G401 (cell line): Measurements from ENCODE around the gene ZSCAN2. TPM values are rescaled to one million over a fixed set of nuclear protein-coding genes. Genes with fewer than 3 reads are reported as not detected.

Source experiments
- DNase-seq: peaks from one replicate; pipeline ENCODE4 v3.0.0-alpha.2; 2015; ENCODE audit warnings: low spot score
- in situ Hi-C: cut with HindIII; loops from 2 replicates; pipeline ENCODE4 v1.10.0; 2016; ENCODE audit warnings: low sequenced_read_pairs, mixed read lengths
- total RNA-seq: library from RNA; depleted of rRNA; stranded (reverse); fragments of >200 nt; shearing (Covaris generic); gene quantifications from 2 replicates; pipeline ENCODE4 v1.2.3, GENCODE V29; 2014

The ZSCAN2 gene
- total RNA-seq, 1 experiment from 2014 or later, result 17.6 TPM

DNA sequence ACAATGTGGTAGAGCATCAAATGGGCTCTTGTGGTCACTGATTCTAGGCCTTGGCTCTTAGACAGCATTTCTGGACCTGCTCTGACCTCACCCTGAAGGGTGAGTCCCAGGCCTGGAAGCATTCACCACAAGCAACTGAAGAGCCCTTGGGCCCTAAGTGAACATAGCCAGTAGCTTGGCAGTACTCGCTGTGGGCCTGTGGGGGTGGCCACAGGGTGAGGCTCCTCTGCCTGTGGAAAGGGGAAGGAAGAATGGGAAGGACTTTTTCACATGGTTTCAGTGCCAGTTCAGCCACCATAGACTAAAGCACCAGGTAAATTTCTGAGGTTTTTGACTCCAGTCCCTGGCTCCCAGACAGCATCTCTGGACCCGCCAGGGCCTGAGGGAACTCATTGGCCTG is 5.1 kb upstream of the ZSCAN2 start:
- in situ Hi-C loops, result no loop called here
- DNase-seq, result no peak

DNA sequence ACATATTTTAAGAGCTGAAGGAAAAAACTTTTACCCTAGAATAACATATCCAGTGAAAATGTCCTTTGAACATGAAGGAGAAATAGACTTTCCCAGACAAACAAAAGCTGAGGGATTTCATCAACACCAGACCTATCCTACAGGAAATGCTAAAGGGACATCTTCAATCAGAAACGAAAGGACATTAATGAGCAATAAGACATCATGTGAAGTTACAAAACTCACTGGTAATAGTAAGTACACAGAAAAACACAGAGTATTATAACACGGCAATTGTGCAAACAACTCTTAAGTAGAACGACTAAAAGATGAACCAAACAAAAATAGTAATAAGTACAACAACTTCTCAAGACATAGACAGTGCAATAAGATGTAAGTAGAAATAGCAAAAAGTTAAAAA is 3.5 kb upstream of the ZSCAN2 start:
- in situ Hi-C loops, result no loop called here
- DNase-seq, result no peak

DNA sequence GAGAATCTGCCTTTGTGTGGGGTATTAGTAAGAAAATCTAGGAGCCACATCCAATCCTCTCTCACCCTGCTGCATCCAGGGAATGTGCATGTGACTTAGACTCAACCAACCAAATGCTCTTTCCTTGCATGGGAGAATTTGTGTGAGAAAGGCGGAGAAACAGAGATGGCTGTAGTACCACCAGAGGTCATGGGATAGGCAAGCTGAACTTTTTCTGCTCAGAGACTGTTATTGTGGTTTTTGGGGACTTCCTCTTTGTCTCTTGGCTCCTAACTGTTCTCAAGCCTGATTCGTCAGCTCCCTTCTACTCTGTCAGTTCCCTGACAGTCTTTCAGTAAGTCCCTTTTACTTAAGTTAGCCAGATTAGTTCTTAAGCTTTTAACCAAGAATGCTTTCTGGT is 2.6 kb upstream of the ZSCAN2 start:
- in situ Hi-C loops, result no loop called here
- DNase-seq, result no peak

DNA sequence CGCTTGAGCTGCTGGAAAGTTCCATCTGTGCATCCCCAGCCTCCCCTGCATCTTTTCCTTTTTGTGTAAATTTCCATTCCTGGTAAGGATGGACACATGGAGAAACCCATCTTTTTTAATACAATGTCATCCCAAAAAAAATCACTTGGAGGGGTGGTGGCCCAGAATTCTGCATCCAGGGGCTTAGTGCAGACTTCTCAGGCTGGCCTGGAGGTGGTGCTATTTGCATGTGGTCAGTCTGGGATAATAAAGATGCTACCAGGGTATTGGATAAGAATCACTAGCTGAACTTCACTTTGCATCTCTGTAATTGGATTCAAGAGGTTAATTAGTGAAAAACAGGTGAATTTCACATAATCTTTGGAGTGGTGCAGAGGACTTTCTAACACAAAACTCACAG is 1.8 kb upstream of the ZSCAN2 start:
- peak; percentile 41 for DNase-seq
- in situ Hi-C loops, result no loop called here

DNA sequence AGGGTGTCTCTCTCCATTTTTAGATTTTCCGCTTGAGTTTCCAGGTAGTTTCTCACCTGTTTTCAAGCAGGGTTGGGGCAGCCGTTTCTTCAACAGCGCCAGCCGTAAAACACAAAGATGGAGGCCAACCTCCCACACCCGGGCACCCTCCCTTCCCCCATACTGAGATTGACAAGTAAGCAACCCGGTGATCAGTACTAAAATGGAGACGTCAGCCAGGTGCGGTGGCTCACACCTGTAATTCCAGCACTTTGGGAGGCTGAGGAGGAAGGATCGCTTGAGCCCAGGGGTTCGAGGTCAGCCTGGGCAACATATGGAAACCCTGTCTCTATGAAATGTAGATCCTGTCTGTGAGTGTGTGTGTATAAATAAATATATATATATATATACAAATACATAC is 903 bp upstream of the ZSCAN2 start:
- in situ Hi-C loops, result no loop called here
- no peak for DNase-seq

DNA sequence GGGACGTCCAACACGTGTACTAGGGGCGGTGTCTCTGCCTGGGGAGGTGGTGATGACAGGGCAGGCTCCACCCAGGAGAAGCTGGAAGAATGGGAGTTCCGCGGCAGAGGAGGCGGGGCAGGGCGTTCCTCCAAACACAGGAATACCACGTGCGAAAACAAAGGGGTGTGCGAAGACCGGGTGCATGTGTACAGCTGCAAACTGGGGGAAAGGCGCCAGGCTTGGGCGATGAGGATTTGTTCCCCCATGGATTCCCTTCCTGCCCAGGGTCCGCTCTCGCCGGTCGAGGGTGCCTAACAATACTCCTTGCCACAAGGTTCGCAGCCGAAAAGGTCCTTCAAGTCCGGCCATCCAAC is 500 bp upstream of the ZSCAN2 start:
- in situ Hi-C loops, result no loop called here
- DNase-seq, result peak; percentile 49

DNA sequence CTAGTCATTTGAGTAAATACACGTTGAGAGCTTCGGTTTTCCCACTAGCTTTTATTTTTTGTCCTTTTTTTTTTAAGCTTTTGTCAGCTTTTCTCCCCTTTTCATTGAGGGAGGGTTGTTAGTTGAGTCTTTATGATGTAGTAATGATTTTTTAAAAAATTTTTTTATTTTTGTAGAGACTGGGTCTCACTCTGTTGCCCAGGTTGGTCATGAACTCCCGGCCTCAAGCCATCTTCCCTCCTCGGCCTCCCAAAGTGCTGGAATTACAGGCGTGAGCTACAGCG is 688 bp downstream of the ZSCAN2 start:
- in situ Hi-C loops, result no loop called here
- no peak for DNase-seq

DNA sequence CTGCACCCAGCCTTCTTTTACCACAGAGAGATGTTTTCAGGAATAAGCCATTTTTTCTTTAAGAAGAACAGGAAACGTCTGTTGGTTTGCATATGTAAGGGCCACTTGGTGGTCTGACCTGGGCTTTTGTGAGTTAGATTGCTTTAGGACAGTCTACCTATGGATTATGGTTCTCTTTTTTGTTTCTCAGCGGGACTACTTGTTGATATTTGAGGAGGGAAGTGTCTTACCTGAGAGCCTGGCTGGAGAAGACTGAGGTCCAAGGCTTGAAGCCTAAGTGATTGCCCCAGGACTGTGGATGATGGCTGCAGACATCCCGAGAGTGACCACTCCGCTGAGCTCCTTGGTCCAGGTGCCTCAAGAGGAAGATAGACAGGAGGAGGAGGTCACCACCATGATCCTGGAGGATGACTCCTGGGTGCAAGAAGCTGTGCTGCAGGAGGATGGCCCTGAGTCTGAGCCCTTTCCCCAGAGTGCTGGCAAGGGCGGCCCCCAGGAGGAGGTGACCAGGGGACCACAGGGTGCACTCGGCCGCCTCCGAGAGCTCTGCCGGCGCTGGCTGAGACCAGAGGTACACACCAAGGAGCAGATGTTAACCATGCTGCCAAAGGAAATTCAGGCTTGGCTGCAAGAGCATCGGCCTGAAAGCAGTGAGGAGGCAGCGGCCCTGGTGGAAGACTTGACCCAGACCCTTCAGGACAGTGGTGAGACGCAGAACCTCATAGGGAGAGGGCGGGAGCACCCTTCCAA is 3.0 kb downstream of the ZSCAN2 start:
- in situ Hi-C loops, result no loop called here
- DNase-seq, result no peak

DNA sequence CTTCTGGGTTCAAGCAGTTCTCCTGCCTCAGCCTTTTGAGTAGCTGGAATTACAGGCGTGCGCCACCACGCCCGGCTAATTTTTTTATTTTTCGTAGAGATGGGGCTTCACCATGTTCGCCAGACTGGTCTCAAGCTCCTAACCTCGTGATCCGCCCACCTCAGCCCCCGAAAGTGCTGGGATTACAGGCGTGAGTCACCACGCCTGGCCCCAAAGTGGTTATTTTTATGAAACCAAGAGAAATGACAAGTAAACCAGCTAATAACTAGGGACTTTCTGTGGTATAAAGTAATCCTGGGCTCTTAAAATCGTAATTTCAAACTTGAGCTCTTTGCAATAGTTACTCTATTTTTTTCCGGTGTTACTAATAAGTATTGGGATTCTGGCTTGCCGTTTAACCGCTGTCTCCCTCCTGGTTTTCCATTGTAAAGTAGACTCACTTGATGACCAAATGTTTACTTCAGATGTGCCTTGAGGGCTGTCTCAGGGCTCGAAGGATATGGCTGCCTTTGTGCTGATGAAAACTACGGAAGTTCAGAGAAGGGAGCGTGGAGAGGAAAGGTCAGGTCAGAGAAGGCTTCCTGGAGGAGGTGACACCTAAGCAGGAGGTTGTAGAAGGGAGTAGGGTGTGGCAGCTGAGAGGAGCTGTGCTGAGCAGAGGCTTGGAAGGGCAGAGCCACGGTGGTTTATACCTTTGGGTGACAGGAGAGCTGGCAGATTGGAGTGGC is 4.2 kb downstream of the ZSCAN2 start:
- in situ Hi-C loops, result no loop called here

DNA sequence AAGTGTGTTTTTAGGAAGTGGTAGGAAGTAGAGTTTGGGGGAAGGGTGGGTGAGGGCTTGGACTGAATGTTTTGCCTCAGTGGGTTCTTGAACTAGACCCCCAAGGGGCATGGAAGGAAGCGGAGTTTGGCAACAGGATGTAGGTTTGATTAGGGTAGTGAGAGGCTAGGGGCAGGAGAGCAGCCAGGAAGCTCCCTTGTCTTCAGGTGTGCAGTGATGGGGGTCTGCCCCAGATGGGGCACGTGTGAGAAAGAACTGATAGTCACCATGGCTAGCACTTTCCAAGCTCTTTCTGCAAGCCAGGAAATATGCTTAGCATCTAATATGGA is 4.7 kb downstream of the ZSCAN2 start:
- in situ Hi-C loops, result no loop called here
- DNase-seq, result no peak

More for the DNA sequence above, 4.2 kb downstream of the ZSCAN2 start:
- no peak for DNase-seq

DNA sequence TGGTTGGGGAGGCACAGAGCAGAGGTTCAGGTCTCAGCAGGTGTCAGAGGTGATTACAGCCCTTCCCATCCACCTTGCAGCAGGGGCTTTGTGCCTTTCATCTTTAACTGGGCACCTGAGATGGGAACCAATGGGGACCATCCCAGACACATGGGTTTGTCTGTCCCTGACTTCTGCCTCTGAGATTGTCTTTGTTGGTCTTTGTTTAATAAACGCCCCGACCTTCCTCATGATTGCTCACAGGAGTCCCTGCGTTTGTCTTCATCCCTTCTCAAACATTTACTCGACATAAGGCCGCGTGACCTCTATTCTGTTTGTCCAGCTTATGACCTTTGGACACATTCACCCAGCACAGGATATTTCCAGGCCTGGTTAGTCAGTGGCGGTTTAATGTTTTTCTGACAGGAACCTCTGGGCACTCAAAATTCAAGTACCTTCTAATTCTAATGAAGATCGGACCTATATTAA is 5.9 kb downstream of the ZSCAN2 start:
- DNase-seq, result no peak
- in situ Hi-C loops, result no loop called here

DNA sequence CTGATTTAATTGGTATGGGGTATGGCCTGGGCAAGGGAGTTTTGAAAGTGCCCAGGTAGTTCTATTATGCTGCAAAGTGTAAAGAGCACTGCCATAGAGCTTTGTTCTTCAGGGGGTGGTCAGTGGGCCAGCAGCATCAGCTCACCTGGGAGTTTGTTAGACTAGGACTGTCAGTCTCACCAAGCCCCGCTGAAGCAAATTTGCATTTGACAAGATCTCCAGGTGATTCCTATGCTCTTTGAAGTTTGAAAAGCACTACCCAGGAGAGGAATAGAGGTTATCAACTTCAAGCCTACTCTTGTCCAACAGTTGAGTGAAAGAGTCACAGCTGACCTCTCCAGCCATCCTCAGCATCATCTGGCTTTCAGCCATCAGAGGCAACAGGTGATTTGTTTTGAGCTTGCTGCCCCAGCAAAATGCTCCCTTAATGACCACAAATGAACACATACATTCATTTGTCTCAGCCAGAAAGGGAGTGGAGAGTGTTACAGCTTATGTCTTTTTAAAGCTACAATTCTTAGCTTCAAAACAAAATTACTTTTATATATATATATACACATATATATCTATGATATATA is 8.0 kb downstream of the ZSCAN2 start:
- in situ Hi-C loops, result no loop called here
- no peak for DNase-seq

DNA sequence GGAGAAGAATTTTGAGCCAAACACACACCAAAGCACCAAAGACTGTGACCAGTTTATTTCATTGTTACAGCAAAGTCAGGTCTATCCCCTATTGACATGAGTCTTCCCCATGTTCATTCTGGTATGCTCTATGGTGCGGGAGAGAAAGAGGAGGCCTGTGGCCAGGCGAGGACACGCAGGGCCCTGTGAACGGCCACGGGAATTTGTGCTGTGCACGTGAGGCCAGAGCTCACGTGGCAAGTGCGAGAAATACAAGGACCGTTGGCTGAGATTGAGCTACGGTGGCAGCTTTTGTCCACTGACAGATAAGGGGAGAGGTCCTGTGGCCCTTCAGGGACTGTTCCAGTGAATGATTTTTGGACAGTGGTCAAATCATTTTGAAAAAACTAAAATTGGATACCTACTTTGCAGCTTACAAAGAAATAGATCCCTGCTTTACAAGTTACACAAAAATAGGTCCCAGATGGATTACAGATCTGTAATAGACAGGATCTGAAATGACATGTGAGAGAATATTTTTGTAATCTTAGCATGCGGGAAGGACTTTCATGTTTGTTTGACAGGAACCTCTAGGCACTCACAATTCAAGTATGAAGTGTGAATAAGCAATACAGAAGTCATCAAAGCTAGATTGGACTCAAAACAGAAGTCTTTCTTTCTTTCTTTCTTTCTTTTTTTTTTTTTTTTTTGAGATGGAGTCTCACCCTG is 9.2 kb downstream of the ZSCAN2 start:
- DNase-seq, result no peak
- in situ Hi-C loops, result no loop called here

DNA sequence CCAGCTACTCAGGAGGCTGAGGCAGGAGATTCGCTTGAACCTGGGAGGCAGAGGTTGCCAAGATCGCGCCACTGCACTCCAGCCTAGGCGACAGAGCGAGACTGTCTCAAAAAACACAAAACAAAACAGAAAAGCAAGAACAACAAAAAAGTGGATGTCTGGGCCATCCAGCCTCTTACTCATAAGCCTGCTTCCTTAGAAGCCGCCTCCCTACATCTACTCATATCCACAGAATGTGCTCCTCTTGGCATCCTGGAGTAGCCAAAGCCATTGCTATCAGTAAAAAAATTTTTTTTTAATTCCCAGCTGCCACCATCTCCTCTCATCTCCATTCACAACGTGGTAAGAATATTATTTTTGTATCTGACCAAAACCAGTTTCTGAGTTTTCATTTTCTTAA is 10.8 kb downstream of the ZSCAN2 start:
- in situ Hi-C loops, result no loop called here
- DNase-seq, result no peak

DNA sequence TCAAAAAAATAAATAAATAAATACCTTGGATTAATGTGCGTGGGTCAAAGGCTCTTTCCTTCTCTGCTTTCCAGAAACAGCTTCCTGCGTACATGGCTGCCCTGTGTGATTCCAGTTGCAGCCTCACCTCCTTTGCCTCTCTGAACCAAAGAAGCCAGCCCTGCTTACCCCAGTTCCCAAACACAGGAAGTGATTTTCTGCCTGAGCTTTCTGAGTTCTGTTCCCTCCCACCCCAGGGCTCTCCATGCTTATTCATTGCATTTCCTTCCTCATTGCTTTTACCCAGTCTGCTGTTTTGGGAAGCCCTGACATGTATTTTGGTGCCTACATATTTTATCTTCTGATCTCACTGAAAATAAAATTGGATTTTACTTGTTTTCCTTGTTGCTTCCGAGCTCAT is 15.4 kb downstream of the ZSCAN2 start:
- no peak for DNase-seq
- in situ Hi-C loops, result no loop called here

DNA sequence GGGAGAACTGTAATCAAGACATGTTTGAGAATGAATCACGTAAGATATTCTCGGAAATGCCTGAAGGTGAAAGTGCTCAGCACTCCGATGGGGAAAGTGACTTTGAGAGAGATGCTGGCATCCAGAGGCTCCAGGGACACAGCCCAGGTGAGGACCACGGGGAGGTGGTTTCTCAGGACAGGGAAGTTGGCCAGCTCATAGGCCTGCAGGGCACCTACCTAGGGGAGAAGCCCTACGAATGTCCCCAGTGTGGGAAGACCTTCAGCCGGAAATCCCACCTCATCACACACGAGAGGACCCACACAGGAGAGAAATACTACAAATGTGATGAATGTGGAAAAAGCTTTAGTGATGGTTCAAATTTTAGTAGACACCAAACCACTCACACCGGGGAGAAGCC is 19.8 kb downstream of the ZSCAN2 start:
- in situ Hi-C loops, result no loop called here
- DNase-seq, result no peak

DNA sequence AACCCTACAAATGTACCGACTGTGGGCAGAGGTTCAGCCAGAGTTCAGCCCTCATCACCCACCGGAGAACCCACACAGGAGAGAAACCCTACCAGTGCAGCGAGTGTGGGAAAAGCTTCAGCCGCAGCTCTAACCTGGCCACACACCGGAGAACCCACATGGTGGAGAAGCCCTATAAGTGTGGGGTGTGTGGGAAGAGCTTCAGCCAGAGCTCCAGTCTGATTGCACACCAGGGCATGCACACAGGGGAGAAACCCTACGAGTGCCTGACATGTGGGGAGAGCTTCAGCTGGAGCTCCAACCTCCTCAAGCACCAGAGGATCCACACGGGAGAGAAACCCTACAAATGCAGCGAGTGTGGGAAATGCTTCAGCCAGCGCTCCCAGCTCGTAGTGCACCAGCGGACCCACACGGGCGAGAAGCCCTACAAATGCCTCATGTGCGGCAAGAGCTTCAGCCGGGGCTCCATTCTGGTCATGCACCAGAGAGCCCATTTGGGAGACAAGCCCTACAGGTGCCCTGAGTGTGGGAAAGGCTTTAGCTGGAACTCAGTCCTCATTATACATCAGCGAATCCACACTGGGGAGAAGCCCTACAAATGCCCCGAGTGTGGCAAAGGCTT is 20.7 kb downstream of the ZSCAN2 start:
- in situ Hi-C loops, result no loop called here

DNA sequence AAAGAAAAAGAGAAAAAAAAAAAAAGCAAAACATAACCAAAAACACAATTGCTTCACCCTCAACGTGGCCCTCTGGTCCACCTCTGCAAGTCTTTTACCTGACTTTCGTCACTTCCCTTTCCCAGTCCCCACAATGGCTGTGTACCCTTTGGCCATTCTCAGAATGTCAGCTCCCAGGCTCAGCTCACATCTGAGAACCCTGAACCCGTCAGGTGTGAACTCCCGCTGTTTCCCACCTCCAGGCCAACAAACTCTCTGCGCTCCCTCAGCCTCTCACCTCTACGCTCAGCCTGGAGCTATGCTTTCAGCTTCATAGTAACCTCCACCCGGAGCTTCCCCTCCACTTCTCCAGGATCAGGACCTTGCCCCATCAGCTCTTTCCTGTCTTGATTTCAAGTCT is 23.6 kb downstream of the ZSCAN2 start:
- no peak for DNase-seq
- in situ Hi-C loops, result no loop called here

More for the DNA sequence above, 20.7 kb downstream of the ZSCAN2 start:
- DNase-seq, result no peak

DNA sequence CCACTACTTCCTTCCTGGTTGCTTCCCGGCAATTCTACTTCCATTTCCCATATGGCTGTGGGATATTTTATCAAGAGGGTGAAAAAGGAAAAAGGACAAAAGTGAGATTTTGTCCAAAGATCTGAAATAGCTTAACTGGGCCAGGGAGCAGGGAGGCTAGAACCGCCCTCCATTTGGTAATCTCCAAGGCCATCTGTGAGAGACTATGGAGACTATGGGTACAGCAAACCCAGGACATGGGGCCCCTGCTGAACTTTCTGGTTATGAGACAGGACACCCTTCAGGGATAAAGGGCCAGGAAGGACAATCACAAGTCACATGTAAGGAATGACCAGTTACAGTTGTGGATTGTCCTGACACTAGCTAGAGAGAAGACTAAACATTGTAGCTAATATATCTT is 24.3 kb downstream of the ZSCAN2 start:
- in situ Hi-C loops, result no loop called here
- no peak for DNase-seq

DNA sequence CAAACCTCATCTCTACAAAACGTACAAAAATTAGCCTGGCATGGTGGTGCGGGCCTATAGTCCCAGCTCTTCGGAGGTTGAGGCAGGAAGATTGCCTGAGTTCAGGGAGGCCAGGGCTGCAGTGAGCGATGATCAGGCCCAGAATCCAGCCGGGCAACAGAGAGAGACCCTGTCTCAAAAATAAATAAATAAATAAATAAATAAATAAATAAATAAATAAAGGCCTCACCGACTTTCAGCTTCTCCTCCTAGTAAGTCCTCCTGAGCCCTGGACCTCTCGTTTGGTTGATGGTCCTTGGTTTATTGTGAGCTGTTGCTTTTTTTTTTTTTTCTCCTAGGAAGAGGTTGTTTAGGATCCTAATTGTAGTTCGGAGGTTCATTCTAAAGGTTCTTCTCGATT is 28.2 kb downstream of the ZSCAN2 start:
- no peak for DNase-seq
- in situ Hi-C loops, result no loop called here
